Fibroblast of peridontal ligament (primary cell): ENCODE data around the gene CSF1R.

Source experiments
- DNase-seq: peaks from one replicate; pipeline ENCODE4 v3.0.0-alpha.2; 2010; ENCODE audit errors: extremely low read depth

Gene CSF1R

GRCh38 chr5:150120617-150121447 lies 34.5 kb upstream of the CSF1R start:
- no peak for DNase-seq

GRCh38 chr5:150120062-150120441 lies 33.7 kb upstream of the CSF1R start:
- no peak for DNase-seq

- DNase-seq, result no peak
Measured at GRCh38 chr5:150119421-150120061, 33.2 kb upstream of the CSF1R start.

- DNase-seq, result no peak
Measured at GRCh38 chr5:150118561-150119229, 32.3 kb upstream of the CSF1R start.

- no peak for DNase-seq
Measured at GRCh38 chr5:150117945-150118560, 31.7 kb upstream of the CSF1R start.

GRCh38 chr5:150116667-150117400 lies 30.5 kb upstream of the CSF1R start:
- no peak for DNase-seq

GRCh38 chr5:150114773-150115408 lies 28.5 kb upstream of the CSF1R start:
- no peak for DNase-seq

- no peak for DNase-seq
Measured at GRCh38 chr5:150114102-150114641, 27.8 kb upstream of the CSF1R start.

GRCh38 chr5:150113047-150113744 lies 26.8 kb upstream of the CSF1R start:
- peak; percentile 29 for DNase-seq

GRCh38 chr5:150112201-150113046 lies 26.1 kb upstream of the CSF1R start:
- DNase-seq, result peak; percentile 90

- no peak for DNase-seq
Measured at GRCh38 chr5:150111122-150111521, 24.8 kb upstream of the CSF1R start.

GRCh38 chr5:150109921-150110320 lies 23.6 kb upstream of the CSF1R start:
- no peak for DNase-seq

GRCh38 chr5:150108711-150109514 lies 22.6 kb upstream of the CSF1R start:
- DNase-seq, result no peak

GRCh38 chr5:150107909-150108447 lies 21.6 kb upstream of the CSF1R start:
- peak; percentile 78 for DNase-seq

GRCh38 chr5:150106674-150107426 lies 20.5 kb upstream of the CSF1R start:
- DNase-seq, result no peak

- no peak for DNase-seq
Measured at GRCh38 chr5:150105928-150106615, 19.7 kb upstream of the CSF1R start.

- DNase-seq, result no peak
Measured at GRCh38 chr5:150104550-150104870, 18.2 kb upstream of the CSF1R start.
